Left renal pelvis (tissue), 4 donors: ENCODE data around the gene SLC22A7. TPM values are rescaled to one million over a fixed set of nuclear protein-coding genes. Genes with fewer than 3 reads are reported as not detected.

Experiments used
- DNase-seq, 4 donors: peaks; one replicate each; pipeline ENCODE4 v3.0.0-alpha.2; 2013; ENCODE audit warnings: low read depth in 4 of 4, low spot score in 3 of 4
- polyA plus RNA-seq, 4 donors: library from polyadenylated mRNA; unstranded; fragments of 120-200 nt; gene quantifications; one replicate each; pipeline ENCODE4 v1.2.1, GENCODE V29; 2013; ENCODE audit not compliant: insufficient read length in 4 of 4

Gene SLC22A7
- polyA plus RNA-seq, 4 donors, result 0.39 to 0.76 (median 0.58) TPM

DNA sequence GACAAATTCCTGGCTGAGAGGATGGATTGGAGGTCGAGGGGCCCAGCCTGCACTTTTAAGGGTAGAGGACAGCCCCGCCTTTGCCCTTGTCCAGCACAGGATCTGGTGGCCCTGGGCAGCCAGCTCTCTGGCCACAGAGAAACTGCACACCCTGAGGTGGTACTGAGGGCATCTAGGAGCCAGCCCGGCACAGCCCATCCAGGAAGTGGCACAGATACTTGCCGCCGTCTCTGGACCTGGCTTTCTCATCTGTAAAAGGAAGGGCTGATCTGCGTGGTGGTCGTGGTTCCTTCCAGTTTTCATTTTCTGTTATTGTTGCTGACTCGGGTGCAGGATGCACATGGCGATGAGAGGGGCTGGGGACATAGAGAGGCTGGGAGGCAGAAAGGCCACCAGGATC, 16.0 kb upstream of the SLC22A7 start:
- DNase-seq, result no peak

DNA sequence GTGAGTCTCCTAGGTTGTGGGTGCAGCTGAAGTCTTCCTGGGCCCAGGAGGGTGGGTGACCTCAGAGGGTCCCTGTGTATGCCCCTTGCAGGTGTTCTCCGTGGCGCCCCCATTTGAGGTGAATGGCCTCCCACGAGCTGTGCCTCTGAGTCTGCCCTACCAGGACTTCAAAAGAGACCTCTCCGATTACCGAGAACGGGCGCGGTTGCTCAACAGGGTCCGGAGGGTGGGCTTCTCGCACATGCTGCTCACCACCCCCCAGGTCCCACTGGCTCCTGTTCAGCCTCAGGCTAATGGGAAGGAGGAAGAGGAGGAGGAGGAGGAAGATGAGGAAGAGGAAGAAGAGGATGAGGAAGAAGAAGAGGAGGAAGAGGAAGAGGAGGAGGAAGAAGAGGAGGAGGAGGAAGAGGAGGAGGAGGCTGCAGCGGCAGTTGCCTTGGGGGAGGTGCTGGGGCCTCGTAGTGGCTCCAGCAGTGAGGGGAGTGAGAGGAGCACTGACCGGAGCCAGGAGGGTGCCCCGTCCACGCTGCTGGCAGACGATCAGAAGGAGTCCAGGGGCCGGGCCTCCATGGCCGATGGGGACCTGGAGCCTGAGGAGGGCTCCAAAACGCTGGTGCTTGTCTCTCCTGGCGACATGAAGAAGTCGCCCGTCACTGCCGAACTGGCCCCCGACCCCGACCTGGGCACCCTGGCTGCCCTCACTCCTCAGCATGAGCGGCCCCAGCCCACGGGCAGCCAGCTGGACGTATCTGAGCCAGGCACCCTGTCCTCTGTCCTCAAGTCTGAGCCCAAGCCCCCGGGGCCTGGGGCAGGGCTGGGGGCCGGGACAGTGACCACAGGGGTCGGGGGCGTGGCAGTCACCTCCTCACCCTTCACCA, 15.2 kb upstream of the SLC22A7 start:
- no peak for DNase-seq

- DNase-seq, result no peak
These were observed 14.6 kb upstream of the SLC22A7 start for GRCh38 chr6:43283514-43283901.

DNA sequence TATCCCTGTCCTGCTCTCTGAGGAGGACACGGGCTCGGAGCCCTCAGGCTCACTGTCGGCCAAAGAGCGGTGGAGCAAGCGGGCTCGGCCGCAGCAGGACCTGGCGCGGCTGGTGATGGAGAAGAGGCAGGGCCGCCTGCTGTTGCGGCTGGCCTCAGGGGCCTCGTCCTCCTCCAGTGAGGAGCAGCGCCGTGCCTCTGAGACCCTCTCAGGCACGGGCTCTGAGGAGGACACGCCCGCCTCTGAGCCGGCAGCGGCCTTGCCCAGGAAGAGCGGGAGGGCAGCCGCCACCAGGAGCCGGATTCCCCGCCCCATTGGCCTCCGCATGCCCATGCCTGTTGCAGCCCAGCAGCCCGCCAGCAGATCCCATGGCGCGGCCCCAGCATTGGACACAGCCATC, 14.2 kb upstream of the SLC22A7 start:
- no peak for DNase-seq

DNA sequence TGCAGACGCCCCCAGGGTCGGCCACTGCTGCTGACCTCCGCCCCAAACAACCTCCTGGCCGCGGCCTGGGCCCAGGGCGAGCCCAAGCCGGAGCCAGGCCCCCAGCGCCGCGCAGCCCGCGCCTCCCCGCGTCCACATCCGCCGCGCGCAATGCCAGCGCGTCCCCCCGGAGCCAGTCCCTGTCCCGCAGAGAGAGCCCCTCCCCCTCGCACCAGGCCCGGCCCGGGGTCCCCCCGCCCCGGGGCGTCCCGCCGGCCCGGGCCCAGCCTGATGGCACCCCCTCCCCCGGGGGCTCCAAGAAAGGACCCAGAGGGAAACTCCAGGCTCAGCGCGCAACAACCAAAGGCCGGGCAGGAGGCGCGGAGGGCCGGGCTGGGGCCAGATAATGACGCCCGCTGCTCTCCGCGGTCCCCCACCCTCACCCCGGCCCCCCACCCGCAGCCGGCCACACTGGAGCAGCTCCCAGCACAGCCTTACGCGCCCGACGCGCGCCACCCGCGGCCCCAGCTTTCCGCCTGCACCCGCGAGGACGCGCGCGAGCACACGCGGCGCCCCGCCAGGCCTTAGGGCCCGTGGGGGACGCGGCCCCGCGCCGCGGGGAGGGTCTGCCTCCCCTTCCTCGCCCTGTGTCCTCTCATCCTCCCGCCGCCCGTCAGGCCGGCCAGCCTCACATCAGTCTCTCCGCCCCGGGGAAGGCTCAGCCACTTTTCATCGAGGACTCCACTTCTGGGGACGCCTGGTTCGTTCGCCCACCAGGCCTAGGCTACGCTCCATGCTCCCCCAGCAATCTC, 12.9 kb upstream of the SLC22A7 start:
- DNase-seq, result no peak

GRCh38 chr6:43285832-43286231, 12.2 kb upstream of the SLC22A7 start:
- no peak for DNase-seq

DNA sequence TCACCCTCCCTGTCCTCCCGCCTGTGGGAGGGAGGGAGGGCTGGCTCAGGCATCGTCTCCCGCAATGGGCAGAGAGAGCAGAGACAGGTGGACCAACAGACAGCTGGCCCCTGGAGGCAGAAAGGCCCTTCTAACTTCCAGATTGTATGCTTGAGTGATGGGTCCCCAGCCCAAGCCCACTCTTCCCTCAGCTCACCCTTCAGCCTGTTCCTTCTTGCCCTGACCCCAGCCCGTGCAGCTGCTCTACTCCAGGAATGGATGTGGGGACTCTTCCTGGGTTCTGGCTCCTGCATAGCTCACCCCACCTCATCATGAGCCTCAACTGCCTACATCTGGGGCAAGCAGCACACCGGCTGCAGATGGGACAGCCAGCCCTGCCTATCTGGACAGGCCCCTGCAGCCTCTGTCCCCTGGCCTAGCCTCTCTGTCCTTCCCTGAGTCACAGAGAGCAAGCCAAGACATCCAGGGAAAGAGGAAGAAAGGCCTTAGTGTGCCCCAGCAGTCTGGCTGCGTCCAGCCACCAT, 11.5 kb upstream of the SLC22A7 start:
- DNase-seq, result no peak

GRCh38 chr6:43286980-43287716, 10.9 kb upstream of the SLC22A7 start:
- DNase-seq, result no peak

GRCh38 chr6:43287717-43288679, 10.1 kb upstream of the SLC22A7 start:
- DNase-seq, result no peak

DNA sequence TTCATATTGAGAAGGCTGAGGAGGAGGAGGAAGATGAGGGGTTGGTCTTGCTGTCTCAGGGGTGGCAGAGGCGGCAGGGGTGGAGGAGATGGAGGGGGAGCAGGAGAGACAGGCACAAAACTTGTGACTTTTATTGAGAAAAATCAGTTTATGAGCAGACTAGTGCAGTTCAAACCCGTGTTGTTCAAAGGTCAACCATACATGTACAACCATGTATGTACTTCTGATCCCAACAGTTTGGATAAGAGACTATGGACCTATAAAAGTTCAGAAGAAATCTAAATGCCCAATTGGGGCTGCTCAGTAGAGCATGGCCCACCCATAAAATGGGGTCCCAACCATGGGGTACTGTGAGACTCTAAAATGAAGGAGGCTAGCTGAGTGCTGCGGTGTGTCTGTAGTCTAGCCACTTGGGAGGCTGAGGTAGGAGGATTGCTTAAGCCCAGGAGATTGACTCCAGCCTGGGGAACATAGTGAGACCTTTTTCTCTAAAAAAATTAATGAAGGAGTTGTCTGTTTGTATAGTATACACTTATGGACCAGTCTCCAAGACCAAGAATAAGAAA, 7.6 kb upstream of the SLC22A7 start:
- DNase-seq, result no peak

- no peak for DNase-seq
These were observed 7.1 kb upstream of the SLC22A7 start for GRCh38 chr6:43290905-43291355.

DNA sequence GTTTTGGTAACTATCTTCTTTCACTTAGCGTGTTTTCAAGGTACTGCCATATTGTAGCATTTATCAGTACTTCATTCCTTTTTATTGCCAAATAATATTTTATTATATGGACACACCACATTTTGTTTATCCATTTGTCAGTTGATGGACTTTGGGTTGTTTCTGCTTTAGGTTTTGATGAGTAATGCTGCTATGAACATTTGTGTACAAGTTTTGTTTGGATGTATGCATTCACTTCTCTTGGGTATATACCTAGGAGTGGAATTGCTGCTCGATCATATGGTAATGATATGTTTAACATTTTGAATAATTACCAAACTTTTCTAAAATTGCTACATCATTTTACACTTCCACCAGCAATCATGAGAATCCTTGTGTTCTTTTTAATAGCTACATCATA, 6.4 kb upstream of the SLC22A7 start:
- DNase-seq, result no peak

DNA sequence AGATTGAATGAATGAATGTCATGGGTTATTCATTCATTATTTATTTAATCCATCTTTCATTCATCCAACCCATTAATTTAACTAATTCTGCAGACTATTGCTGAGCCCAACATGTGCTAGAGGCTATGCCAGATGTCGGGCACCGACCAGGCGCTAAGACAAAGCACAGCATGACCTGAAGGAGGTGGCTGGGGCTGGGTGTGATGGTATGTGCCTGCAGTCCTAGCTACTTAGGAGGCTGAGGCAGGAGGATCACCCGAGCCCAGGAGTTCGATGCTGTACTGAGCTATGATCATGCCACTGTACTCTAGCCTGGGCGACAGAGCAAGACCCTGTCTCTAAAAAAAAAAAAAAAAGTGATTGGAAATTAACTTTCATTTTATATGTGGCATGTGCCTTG, 5.7 kb upstream of the SLC22A7 start:
- DNase-seq, result no peak

DNA sequence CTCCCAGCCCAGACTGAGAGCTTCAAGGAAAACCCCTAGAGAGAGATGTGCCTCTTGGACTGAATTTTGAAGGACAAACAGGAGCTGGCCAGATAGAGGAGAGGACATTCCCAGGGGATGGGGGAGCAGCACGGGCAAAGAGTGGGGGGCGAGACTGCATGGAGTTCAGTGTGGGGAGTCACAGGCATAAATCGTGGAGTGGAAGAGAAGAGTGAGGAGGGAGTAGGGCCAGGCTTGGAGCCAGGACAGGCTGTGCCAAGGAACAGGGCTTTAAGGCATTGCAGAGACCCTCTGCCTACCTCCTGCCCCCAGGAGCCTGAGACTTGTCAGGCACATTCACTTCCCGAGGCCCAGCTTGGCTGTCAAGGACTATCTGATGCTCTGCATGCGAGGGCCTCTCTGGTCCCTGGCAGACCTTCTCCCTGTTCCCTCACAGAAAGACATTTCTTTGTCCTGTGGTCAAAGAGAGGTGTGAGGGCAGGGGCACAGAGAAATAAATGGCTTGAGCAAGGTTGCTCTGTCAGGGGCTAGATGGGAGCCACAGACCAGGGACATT, 5.2 kb upstream of the SLC22A7 start:
- no peak for DNase-seq

DNA sequence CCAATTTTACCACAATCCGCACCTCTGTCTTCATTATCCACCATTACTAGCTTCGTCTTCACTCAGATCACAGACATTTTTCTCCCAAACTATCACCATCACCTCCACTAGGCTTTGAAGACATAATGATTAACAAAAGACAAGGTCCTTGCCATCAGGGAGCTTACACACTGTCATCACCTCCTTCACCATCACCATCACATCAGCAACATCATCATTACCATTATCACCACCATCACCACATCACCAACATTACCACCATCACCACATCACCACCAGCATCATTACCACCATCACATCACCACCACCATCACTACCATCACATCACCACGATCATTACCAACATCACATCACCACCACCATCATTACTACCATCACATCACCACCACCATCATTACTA, 4.4 kb upstream of the SLC22A7 start:
- DNase-seq, result no peak

GRCh38 chr6:43294536-43294935, 3.5 kb upstream of the SLC22A7 start:
- DNase-seq, result no peak

DNA sequence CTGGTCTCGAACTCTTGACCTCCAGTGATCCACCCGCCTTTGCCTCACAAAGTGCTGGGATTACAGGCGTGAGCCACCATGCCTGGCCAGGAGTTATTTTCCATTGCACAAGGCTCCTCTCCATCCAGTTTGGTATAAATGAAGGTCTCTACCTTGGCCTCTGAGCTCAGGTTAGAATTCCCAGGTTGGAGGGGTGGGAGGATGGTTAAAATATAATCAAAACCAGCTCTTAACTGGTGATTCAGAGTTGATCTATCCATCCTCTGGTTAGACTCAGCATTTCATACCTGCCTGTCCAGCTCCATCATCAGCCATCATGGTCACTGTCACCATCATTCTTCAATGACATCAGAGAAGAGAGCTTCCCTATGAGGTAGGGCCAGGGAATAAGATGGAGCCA, 2.6 kb upstream of the SLC22A7 start:
- no peak for DNase-seq

- DNase-seq, result no peak
These were observed 1.1 kb upstream of the SLC22A7 start for GRCh38 chr6:43296780-43297497.
